Dedifferentiated amniotic fluid mesenchymal stem cell (primary cell): ENCODE results near the gene ALS2CL.

Source experiments
- DNase-seq: peaks from one replicate; pipeline ENCODE4 v3.0.0-alpha.2; 2016; ENCODE audit errors: extremely low spot score

ALS2CL gene

DNA sequence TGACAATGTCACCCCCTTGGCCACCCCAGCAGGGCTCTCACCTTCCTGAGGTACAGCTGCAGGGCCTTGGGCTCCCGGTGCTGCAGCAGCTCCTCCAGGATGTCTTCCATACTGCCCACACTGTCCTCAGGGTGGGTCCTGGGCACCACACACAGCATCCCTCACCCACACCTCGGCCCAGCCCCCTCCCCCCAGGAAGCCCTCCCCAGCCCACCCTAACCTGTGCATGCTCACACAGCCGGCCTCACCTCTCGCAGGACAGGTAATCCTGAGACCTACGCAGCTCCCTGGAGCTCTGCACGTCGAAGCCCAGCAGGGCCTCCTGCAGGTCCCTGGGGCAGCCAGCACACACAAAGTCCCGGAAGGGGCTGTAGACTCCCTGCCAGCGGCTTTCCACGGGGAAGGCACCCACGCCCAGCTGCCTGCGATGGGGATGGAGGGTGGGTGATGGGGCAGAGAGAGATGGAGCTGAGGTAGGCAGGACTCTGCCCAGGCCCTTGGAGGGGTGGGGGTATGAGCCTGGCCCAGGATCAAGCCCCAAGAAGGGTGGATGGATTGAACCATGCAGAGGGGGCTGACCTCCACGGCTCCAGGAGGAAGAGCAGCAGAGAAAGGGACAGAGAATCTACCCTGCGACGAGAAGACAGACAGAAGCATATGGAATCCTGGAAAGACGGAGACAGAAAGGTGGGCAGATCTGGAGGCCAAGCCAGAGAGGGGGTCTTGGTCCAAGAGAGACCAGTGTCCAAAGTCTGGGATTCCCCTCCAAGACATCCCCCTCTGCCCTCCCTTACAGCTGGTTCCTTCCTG is 16.7 kb downstream of the ALS2CL start:
- DNase-seq, result no peak

DNA sequence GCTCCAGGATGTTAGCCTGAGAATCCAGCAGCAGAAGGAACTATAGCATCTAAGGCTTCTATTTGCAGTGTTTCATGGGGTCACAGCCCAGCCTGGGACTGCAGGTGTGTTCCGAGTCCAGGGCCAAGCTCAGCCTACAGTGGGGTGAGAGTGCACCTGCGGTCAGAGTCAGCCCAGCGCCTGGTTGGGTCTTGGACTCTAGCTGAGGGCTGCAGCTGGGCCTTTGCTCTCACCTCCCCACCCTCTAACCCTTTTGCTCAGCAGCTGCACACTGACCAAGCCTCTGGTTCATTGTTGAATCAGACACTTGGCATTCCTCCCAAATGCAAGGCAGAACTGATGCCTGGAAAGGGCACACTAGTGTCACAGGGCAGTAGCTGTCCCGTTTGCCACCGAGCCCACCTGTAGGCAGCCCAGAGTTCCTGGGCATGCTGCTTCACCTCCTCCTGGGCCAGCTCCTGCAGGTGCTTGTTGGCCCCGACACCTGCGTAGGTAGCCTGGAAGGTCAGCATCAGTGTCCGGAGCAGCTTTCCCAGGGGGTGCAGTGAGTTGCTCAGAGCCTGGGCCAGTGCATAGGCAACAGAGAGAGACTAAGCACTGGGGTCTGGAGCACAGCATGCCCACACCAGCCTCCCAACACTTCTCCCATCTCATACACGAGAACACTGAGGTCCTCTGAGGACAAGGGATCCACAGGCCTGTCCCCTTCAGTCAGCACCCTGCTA is 17.5 kb downstream of the ALS2CL start:
- DNase-seq, result no peak

DNA sequence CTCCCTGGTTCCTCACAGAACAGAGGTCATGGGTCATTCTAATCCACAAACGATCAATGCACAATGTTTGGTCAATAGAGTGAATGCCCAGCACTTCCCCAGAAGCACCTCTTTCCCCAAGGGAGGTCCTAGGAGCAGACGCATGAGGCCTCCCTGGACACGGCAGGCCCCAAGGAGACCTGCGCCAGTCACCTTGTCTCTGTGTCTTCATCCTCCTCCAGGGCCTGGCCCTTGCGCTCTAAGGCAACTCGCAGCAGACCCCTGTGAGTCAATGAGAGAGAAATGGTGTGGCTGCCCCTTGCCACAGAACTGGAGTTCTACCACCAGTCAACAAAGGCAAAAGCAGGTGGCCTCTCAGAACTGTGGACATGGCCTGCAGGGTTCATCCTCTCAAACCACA is 18.1 kb downstream of the ALS2CL start:
- DNase-seq, result no peak

DNA sequence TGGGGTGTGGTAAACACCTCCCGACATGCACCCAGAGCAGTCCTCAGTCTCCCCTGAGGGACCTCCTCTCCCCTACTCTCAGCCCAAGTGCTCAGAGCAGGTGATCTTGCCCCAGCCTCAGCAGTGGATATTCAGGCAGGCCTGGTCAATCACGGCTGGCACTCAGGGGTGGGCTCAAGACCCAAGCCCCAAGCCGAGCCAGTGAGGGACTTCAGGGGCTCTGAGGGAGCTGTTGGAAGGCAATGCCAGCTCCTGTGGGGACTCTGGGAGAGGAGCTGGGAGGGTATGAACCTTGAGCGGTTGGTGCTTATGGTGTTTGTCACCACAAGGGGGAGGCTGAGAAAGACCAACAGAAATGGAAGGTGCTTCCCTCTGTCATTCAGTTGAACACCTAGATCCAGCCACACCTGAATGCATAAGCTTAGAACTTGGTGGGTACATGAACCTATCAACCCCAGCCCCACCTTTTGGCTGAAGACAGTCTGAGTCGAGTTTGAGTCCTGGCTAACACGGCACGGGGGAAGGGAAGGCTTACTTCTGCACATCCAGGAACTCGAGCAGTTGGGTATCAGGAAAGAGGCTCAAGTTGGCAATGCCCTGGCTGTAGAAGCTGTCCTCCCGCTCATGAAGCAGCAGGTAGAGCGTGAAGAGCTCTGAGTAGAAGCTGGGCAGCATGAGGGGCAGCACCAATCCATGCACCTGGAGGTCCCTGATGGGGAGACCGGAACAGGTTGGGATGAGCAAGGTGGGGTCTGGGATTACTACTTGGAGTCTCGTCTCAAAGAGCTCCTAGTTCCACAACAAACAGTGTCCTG is 19.2 kb downstream of the ALS2CL start:
- no peak for DNase-seq

DNA sequence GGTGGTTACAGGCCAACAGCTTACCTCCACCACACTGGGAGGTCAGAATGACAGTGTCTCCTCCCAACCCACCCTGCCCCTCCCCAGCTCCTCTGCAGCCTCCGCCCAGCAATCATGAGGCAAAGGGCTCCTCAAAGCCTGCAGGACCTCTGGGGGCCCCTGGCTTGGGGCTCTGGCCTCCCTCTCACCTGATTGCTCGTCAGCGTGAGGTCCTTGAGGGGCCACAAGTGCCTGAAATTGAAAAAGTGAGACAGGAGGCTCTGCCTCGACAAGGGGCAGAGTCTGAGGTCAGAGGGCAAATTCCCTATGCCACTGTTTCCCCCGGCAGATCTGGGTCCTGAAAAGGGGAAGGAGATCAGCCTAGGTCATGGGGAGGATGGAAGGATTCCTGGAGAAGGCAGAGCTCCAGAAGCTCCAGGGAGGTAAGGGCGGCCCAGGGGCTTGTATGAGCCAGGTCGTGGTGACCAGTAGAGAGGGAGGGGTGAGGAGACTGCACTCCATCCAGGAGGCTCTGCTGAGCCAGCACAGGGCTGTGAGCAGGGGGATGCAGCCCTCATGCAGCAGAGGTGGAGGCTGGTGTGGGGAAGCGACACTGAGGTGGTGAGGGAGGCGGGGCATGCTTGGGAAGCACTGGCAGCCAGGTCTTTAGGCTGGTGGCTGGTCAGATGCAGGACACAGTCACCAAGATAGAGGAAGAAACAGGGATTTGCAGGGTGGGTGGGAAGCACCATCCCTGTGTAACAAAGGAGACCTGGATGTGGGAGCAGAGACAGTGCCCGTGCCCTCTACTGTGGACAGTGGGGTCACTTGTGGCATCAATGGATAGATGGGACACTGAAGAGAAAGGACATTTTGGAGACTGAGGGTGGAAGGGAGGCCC is 20.1 kb downstream of the ALS2CL start:
- no peak for DNase-seq

DNA sequence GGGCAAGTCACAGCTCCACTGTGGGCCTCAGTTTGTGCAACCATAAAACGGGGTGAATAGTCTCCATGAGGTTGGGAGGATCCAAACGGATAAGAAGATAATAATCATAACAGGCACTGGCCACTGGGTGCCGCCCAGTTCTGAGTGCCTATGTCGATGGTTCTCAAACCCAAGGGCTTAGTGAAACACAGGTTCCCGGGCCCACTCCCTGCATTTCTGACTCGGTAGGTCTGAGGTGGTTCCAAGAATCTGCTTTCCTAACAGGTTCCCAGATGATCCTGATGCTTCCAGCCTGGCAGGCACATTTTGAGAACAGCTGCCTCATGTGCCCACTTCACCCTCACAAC is 21.2 kb downstream of the ALS2CL start:
- no peak for DNase-seq

DNA sequence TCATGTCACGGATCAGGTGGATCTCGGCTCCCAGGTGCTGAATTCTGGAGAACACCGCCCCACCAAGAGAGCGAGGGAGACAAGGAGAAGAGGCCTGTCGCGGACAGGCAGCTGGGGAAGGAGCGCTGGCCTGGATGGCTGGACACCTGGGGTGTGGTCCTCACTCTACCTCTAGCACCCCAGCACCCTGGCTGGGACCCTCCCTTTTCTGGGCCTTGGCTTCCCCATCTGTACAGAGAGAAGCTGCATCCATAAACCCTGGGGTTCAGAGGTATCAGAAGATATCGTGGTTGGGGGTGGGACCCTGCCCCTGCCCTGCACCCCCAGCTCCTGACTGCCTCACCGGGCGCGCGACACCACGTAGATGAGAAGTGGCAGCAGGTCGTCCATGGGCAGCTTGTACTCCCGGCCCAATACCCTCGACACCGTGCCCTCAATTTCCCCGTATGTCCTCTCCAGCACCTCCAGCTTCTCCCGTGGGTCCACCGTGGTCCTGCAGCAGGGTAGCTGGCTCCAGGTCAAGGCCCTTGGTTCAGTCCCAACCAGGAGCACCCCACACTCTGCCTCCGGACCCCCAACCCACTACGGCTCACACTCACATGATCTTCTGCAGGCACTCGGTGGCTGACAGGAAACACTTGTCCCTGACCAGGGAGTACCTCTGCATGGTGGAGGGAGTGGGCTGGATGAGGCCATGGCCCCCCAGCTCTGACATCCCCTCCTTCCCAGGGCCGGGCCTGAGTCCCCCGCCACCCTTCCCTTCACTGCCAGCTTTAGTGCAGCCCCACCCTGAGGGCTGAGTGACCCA is 21.7 kb downstream of the ALS2CL start:
- no peak for DNase-seq

DNA sequence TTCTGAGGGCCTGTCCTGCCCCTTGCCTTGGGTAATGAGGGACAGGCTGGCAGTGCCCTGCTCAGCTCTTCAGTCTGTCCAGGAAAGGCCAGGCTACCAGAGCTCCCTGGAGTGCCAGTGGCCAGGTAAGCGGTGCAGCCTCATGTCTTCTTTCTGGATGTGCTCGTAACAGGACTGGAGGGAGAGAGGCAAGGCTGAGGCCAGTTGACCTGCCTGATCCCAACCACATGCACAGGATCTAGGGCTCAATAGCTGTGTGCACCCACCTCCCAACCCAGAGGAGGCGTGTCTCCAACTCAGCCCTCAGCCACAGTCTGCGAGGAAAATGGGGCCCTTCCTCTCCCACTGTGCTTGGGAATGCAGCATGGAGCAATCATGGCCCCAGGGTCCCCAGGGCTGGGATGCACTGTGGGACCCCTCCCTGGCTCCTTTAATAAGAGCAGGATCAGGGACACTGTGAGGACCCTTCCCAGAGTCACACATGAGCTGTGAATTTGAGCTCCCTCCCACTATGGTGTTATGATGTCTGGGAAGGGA is 22.5 kb downstream of the ALS2CL start:
- no peak for DNase-seq

DNA sequence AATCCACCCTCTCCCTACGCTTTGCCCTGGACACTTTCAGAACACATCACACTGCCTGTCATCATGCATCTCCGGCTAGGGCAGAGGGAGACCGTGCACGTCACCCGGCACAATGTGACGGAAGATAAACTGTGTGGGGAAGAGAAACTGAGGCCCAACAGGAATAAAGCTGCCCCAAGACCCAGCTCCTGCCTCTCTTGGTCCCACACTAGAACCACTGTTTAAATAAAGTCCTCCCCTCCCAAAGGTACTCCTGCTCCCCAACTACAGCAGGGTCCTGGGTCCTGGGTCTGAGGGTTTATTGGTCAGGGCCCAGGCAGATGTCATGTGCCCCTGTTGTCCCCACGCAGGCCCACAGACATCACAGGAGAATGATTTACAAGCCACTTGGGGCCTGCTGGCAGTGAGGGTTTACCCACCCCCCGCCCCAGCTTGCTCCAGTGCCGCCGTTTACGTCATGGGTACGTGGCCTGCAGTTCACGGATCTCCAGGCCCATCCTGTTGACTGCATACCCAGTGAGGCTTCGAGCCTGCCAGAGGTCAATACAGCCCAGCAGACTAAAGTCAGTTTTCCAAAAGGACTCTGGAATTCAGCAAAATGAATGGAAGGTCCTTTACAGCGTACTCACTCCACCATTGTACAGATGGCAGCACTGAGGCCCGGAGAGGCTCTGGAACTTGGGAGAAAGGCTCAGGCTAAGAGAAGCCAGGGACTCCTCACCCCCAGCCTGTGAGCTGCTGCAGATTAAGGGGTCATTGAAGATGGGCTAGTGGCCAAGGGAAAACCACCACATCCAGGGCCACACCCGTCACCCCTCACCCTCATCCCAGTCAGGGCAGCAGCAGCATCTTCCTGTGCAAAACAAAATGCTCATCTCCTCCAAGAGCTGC is 23.2 kb downstream of the ALS2CL start:
- DNase-seq, result no peak

DNA sequence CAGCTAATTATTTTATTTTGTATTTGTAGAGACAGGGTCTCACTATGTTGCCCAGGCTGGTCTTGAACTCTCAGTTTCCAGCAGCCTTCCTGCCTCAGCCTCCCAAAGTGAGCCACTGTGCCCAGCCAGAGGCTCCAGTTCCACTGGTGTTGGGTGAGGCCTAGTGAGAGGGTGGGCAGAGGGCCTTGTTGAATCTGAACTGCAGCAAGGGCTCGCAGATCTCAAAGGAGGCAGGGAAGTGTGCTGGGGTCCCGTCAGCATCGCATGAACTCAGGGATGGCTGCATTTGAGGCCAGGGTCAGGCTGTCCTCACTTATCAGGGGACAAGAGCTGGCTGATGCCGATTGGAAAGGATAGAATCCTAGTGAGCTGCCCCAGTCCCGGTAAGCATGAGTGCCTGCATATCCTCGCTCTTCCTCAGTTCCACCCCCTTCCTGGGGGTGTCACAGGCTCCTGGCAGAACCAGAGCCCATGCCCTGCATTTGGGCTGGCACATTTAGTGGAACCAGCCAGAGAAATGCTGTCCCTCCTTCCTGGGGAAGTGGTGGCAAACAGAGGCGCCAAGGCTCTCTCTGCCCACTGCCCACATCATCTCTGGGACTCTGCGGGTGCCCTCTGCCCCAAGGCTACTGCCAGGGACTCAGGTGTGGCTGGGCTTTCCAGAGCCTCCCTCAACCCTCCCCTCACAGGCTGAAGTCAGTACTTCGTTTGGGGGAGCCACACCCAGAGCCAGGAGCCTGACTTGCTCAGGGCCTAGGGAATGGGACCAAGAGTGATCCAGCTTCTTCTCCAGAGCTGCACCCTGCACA is 24.1 kb downstream of the ALS2CL start:
- DNase-seq, result no peak

DNA sequence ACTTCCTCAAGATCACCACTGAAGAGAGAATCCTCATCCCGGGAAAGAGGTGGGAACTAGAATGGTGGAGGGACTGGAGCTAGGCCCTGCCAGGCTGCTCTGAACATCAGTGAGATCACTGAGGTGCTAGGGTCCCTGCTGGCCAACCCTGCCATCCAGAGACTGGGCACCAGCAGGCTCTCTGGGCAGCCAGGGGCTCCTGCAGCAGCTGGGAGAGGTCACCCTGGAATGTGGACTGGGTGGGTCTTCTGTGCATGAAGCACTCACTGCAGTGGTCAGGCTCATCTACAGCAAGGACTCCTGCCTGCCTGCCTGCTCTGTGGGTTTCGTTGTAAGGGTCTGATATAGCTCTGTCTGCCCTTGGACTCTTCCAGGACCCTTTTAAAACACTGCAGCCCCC is 24.9 kb downstream of the ALS2CL start:
- DNase-seq, result no peak

DNA sequence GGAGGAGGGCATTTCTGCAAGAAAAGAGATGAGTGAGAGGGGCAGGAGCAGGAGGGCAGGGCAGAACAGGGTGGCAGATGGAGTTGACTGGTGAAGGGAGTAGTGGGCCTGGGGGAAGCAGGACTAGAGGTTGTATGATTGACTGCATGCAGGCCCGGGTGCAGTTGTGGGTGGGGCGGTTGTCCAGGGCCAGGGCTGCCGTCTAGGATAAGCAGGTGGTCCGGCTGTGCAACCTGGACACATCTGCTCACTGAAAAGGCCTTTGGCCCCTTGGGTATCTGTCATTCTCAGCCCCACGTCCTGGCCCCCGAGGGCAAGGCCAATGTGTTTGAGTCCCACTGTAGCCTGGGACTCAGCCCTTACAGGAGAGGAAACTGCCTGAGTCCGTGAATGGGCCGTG is 25.4 kb downstream of the ALS2CL start:
- no peak for DNase-seq

DNA sequence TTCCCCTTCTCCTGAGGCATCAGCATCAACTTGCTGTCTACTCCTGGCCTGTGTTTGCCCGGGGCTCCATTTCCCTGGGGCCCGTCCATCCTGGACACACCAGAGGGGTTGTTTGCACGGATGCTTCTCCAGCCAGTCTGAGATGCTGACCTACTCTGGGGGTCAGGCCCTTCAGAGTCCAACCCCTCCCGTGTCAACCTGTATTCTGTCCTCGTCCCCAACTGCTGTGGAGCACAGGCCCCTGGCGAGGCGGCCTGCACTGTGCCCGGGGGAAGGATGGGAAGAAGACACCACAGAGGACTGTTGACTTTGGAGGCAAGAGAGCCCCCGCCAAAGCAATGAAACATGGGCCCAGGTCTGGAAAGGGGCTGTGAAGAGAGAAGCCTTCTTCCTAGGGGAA is 25.8 kb downstream of the ALS2CL start:
- no peak for DNase-seq

DNA sequence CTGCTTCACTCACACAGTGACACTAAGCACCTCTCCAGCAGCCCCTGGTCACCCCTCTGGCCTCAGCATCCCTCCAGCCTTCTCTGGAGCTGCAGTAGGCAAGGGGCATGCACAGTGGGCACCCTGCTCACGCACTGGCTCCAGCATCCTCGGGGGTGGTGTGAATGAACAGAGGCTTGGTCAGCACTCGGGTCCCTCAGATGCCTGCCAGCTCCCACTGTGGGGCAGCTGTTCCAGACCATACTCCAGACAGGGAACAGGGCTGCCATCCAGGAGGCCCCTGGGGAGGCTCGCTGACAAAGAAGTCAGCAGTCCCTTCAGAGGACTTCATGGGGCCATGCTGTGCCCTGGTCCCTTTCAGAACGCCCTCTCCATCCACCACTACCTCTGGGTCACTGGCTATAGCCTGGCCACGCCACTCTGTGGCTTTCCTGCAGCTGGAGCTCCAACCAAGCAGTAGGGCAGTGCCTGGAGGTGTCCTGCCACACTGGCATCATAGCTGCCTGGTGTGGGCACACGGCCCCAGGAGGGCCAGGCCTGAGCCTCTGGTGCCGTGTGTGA is 26.3 kb downstream of the ALS2CL start:
- DNase-seq, result no peak

DNA sequence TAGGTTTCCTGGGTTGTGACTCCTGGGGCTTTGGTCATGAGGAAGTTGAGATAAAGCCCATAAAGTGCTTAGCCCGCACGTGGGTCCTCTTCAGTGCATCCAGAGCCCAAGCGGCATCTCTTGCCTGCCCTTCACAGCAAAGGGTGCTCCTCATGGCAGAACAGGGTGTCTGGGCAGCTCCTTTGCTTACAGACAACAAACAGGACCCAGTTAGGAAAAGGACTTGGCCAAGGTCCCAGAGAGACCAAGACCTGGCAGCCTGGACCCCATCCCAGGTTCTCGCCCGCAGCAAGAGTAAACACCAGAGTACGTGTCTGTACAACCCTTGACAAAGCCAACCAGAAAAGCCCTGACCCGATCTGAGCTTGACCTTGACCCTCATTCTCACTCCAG is 27.0 kb downstream of the ALS2CL start:
- DNase-seq, result no peak

DNA sequence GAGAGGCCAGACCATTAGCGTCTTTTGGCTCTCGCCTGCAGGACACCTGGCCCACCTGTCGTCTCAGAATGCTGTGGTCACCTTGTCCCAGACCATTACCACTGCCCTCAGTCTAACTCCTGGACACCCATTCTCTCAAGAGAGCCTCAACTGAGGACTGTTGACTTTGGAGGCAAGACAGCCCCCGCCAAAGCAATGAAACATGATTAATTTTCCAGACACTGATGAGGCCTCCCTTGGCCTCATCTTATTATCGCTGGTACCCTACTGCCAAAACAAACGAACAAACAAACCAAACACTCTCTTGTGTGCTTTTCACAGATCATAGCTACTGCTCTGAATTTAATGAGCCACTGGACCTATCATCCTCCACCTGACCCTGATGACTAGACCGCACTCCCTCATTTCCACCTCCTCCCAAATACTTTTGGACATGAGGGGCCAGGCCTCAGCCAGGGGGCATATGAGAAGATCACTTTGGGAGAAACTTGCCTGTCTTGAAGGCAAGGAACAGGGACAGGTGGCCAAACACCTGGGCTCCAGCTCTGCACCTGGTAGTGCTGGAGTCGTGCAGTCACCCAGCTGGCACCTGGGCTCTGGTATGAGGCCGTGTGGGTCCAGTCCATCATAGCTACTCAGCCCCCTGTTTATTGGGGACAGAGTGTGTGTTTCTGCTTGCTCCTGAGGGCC is 27.6 kb downstream of the ALS2CL start:
- no peak for DNase-seq

DNA sequence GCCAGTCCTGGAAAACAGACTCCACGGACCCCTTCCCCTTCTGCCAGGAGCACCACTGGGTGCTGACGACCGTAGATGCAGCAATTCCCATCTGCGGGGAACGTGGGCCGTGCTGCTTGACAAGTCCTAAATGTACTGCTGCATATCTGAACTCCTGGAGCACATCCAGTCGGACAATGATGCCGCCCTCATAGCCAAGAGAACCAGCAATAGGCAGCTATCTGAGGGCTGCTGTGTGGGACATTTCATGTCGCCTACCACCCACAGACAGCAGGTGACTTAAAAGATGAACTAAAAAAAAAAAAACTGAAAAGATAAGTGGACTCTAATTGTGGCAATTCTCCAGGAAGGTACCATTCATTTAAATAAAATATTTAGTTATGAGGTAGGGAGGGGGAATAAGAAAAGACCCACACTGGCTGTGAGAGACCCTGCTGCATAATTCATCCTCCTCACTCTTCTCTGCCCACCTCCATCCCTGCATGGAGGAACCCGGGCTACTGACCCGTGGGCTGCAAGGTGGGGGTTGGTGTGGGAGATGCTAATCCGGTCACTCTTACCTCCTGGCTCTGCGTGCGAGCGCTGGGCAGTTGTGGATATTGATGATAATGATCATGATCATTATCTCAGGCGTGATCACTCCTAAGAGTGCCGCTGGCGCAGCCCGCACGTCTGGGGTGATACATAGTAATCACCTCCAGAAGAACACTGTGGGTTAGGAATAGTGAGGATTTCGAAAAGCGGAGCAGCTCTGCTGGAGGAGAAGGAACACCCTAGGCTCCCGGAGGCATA is 28.3 kb downstream of the ALS2CL start:
- DNase-seq, result no peak
